Kidney (tissue), 14 donors: ENCODE results near the gene ARHGAP42. TPM values are rescaled to one million over a fixed set of nuclear protein-coding genes. Genes with fewer than 3 reads are reported as not detected.

ENCODE experiments used
- DNase-seq, 5 donors: peaks; one replicate each; pipeline ENCODE4 v3.0.0-alpha.2; 2013 to 2020
- FAIRE-seq: peaks from 2 replicates; lab custom pipeline; 2012; peaks lifted over from hg19 to GRCh38; lab: Jason Lieb, UNC
- H3K27ac ChIP-seq, 2 donors: one replicate each; pipeline ENCODE4 v1.7.0; 2013; ENCODE audit warnings: low read depth in 2 of 2, low read length in 2 of 2, inconsistent platforms in 1 of 2
- H3K27me3 ChIP-seq: one replicate; pipeline ENCODE4 v1.7.1; 2013; ENCODE audit warnings: low read length, inconsistent platforms; ENCODE audit not compliant: control insufficient read depth, insufficient read depth
- H3K36me3 ChIP-seq, 3 donors: one replicate each; pipeline versions ENCODE4 v1.7.0 to v1.7.1; 2013; ENCODE audit warnings: low read length in 3 of 3, control low read depth in 1 of 3, inconsistent platforms in 1 of 3; ENCODE audit not compliant: insufficient read depth in 3 of 3, control insufficient read depth in 2 of 3
- H3K4me1 ChIP-seq, 3 donors: one replicate each; pipeline versions ENCODE4 v1.7.0 to v1.7.1; 2013; ENCODE audit warnings: low read length in 3 of 3, inconsistent platforms in 1 of 3, low read depth in 1 of 3; ENCODE audit not compliant: control insufficient read depth in 2 of 3, insufficient read depth in 2 of 3
- H3K4me3 ChIP-seq, 3 donors: one replicate each; pipeline versions ENCODE4 v1.7.0 to v1.8.1; 2013; ENCODE audit warnings: low read length in 3 of 3, control low read depth in 1 of 3, inconsistent platforms in 1 of 3
- H3K9ac ChIP-seq, 3 donors: one replicate each; pipeline versions ENCODE4 v1.7.0 to v1.7.1; 2013; ENCODE audit warnings: low read length in 3 of 3, control low read depth in 1 of 3, inconsistent platforms in 1 of 3
- H3K9me3 ChIP-seq, 3 donors: one replicate each; pipeline versions ENCODE4 v1.7.0 to v1.7.1; 2013; ENCODE audit warnings: low read length in 3 of 3, control low read depth in 1 of 3, inconsistent platforms in 1 of 3; ENCODE audit not compliant: control insufficient read depth in 2 of 3, insufficient read depth in 1 of 3
- CTCF ChIP-seq: IDR thresholded peaks from 3 replicates; pipeline ENCODE4 v1.5.1; 2012; ENCODE audit warnings: mild to moderate bottlenecking, moderate library complexity, borderline replicate concordance; ENCODE audit not compliant: insufficient read depth; ENCODE audit errors: extremely low read depth
- intact Hi-C: fragments of 100-400 bp; cut with DNase I; formaldehyde crosslinking; loops from one replicate; pipeline ENCODE4 v1.11.1; 2022
- polyA plus RNA-seq: library from polyadenylated mRNA; stranded (reverse); fragments of 350-450 nt; fragmentation: Illumina TruSeq; extraction: RNeasy Lipid Tissue Mini Kit (QIAGEN cat#74804); gene quantifications from one replicate; pipeline ENCODE4 v1.2.3, GENCODE V29; 2014; ENCODE audit warnings: low read depth, low replicate concordance; ENCODE audit not compliant: insufficient read depth
- total RNA-seq: library from RNA; stranded (reverse); fragmentation: NEBNext Ultra II Directional; extraction: Animal tissue kit (Norgen Biotek cat#: 25700); gene quantifications from one replicate; pipeline ENCODE4 v1.2.1, GENCODE V29; 2021
- donor health status: control.
- donor health status: control.
- donor health status: control.
- donor health status: control.
- donor health status: control.
- donor health status: DM: yes; HTN: yes; CAD: no.
- donor health status: Normal renal cell carcinoma (clear cell type).

ARHGAP42 gene
- total and polyA plus RNA-seq, 2 donors from 2014 or later: 4.2 to 18.9 TPM

- no peak overlapping the region for H3K4me3 ChIP-seq
- FAIRE-seq (no peak), DNase-seq (peak in 3 of 5 donors; percentile 32 to 70 (median 59))
- intact Hi-C loops: no loop called here
- H3K9ac ChIP-seq: no peak overlapping the region
- no peaks in the 10 kb centered on the region for H3K36me3 ChIP-seq
- peak; percentile 13 for TF ChIP-seq CTCF
- peaks cover 0 to 7% (median 2%) of the 10 kb centered on the region in 3 donors for H3K4me1 ChIP-seq
- no peaks in the 10 kb centered on the region for H3K9me3 ChIP-seq
- H3K27me3 ChIP-seq: no peaks in the 10 kb centered on the region
- no peak overlapping the region for H3K27ac ChIP-seq
These were observed 141.0 kb downstream of the ARHGAP42 start for GRCh38 chr11:100827934-100828661.

DNA sequence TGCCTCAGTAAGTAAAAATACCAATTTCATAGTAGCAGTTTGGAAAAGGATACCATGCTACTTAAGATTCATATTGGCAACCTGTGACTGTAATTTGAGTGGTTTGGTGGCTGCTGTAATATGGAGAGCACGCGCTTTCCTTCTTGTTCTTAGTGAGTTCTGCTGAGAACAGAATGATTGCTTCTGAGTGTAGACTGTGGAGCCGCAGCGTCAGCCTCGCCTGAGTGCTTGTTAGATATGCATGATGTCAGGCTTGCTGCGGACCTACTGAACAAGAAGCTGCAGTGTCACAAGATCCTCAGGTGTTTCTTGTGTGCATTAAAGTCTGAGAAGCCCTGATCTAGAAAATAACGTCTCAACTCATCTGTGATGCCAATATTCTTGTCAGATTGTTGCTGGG, 143.2 kb downstream of the ARHGAP42 start:
- peak overlapping the region in 2 of 3 donors; percentile 14 to 33 for H3K4me3 ChIP-seq
- no peaks in the 10 kb centered on the region for H3K27me3 ChIP-seq
- intact Hi-C loops: no loop called here
- peaks cover 0 to 7% (median 0%) of the 10 kb centered on the region in 3 donors for H3K4me1 ChIP-seq
- DNase-seq: peak; percentile 67 to 90 (median 78)
- FAIRE-seq: no peak
- peak overlapping the region in 1 of 3 donors; percentile 21 for H3K9ac ChIP-seq
- H3K27ac ChIP-seq: peak overlapping the region in 1 of 2 donors; percentile 61
- H3K9me3 ChIP-seq: no peaks in the 10 kb centered on the region
- TF ChIP-seq CTCF: no peak
- no peaks in the 10 kb centered on the region for H3K36me3 ChIP-seq

DNA sequence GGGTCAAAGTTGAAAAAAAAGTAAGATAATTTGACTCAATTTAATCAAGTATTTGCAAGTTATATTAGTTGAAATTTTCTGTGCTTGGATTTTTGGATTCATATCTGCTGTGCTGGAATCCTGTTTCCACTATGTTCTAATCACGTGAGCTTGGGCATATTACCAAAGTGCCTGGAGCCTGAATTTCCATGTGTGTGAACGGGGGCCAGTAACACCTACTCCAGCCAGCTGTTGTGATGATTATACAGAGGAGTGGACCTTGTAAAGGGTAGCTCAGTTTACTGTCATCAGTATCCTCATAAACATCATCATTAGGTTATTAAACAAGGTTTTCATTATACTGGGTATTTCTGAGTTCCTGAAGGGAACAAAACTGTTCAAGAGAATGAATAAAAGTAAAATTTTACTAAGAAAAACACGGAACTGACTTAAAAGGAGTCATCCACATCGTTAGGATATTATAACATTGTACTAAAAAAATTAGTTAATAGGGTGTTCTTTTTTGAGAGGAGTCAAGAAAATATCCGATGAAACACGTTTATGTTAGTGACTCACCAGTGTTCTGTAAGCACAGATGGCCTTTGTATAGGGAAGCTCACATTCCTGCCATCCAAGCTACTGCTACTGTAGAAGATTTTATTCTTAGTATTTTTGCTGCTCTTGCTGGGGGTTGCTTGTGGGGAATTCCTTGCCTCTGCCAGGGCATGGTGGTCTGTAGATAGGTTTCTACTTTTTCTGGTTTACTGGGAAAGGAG, 144.1 kb downstream of the ARHGAP42 start:
- Histone ChIP-seq H3K9ac (no peak overlapping the region), H3K27ac (no peak overlapping the region), H3K4me3 (peak overlapping the region in 1 of 3 donors; percentile 33), H3K36me3 (no peaks in the 10 kb centered on the region), H3K27me3 (no peaks in the 10 kb centered on the region), H3K9me3 (no peaks in the 10 kb centered on the region), H3K4me1 (peaks cover 0 to 4% (median 0%) of the 10 kb centered on the region in 3 donors)
- TF ChIP-seq CTCF: no peak
- no peak for FAIRE-seq
- intact Hi-C loops: no loop called here
- no peak for DNase-seq
